SH-SY5Y (cell line): ENCODE results near the gene TGM4.

Experiments used
- GATA2 ChIP-seq: IDR thresholded peaks from 2 replicates; pipeline ENCODE4 v1.6.1; 2011; ENCODE audit warnings: mild to moderate bottlenecking, low read depth, low read length
- GATA3 ChIP-seq: IDR thresholded peaks from 2 replicates; pipeline ENCODE4 v1.6.1; 2011; ENCODE audit warnings: low read depth, mild to moderate bottlenecking, low read length, moderate library complexity

Gene TGM4

GRCh38 chr3:44865272-44866035, 9.0 kb upstream of the TGM4 start:
- TF ChIP-seq GATA3 (no peak), GATA2 (no peak)

- TF ChIP-seq GATA3 (no peak), GATA2 (no peak)
Observed at GRCh38 chr3:44867421-44868111, 6.8 kb upstream of the TGM4 start.

GRCh38 chr3:44870375-44871061, 3.9 kb upstream of the TGM4 start:
- TF ChIP-seq GATA3 (no peak), GATA2 (no peak)

- no peak for TF ChIP-seq GATA2
- TF ChIP-seq GATA3 = no peak
Observed at GRCh38 chr3:44875596-44875995, 1.2 kb downstream of the TGM4 start.

GRCh38 chr3:44877333-44877732, 2.9 kb downstream of the TGM4 start:
- TF ChIP-seq GATA3 (no peak), GATA2 (no peak)

GRCh38 chr3:44880284-44880683, 5.9 kb downstream of the TGM4 start:
- TF ChIP-seq GATA3 (no peak), GATA2 (no peak)

GRCh38 chr3:44883213-44883955, 9.0 kb downstream of the TGM4 start:
- TF ChIP-seq GATA2 (no peak), GATA3 (no peak)

DNA sequence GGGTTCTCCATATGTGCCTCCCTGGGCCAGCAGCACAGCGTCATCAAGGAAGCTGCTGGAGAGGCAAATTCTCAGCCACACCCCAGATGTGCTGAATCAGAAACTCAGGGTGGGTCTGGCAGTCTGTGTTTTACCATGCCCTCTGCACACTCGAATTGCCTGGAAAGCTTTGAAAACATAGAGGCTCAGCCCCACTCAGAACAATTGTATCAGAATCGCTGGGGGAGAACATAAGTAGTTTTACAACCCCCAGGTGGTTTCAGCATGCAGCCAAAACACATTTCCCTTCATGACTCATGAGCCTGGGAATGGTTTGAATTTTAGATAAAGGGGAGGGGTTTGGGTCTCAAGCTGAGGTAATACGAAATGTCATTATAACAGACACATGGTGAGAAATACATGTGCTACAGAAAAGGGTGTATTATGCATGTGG, 9.6 kb downstream of the TGM4 start:
- no peak for TF ChIP-seq GATA3
- no peak for TF ChIP-seq GATA2

- no peak for TF ChIP-seq GATA2
- TF ChIP-seq GATA3 = no peak
Observed at GRCh38 chr3:44885618-44886017, 11.2 kb downstream of the TGM4 start.

- TF ChIP-seq GATA3 (no peak), GATA2 (no peak)
Observed at GRCh38 chr3:44886561-44886960, 12.2 kb downstream of the TGM4 start.

DNA sequence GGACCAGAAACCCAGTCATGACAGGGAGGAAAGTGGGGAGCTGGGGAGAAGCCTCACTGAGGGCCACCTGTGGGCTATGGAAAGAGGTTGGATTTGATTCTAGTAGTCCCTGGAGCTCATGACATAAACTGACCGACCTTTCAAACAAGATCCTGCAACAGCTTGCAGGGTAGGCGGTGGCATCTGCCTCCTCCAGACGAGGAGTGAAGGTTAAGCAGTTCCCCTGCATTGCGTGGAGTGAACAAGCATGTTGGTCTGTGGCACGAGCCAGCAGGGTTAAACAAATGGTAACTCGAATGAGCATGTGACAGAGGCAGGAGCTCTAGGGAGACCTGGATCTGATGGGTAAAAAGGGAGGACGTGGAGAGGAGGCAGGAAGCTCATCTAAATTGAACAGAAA, 12.7 kb downstream of the TGM4 start:
- TF ChIP-seq GATA2 (no peak), GATA3 (no peak)

DNA sequence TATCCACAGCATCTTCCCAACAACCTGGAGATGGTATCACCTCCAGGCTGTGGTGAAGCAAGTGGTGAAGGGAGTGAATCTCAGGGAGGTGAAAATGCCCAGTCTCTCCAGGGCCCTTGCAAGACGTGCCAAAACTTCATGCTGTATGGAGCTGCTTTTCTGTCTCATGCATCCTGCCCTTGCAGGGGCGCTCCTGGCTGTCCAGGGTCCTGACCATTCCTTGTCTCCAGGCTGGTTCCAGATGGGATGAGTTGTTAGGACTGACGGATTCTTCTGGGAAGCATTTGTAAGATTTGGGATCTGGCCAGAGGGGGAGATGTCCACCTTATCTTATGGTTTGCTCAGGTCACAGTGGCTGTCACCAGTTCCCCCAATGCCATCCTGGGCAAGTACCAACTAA, 15.8 kb downstream of the TGM4 start:
- TF ChIP-seq GATA2 (no peak), GATA3 (no peak)

DNA sequence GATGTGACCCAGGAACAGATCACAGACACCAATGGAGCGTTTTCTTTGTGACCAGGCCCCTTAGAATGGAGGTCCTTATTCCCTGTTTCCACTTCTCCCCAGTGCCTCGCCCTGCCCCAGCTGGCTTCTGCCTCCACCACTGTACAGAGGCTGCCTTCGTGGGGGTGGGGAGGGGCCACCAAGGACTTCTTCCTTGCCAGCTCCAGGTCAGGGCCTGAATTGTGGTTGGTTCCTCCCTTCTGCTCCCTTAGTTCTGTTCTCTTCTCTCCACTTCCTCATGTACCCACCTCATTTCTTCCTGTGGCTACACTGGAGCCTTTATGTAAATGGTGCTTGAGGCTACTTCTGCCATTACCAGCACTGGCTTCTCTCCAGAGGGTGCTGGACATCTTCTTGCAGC, 16.4 kb downstream of the TGM4 start:
- TF ChIP-seq GATA3 (no peak), GATA2 (no peak)

DNA sequence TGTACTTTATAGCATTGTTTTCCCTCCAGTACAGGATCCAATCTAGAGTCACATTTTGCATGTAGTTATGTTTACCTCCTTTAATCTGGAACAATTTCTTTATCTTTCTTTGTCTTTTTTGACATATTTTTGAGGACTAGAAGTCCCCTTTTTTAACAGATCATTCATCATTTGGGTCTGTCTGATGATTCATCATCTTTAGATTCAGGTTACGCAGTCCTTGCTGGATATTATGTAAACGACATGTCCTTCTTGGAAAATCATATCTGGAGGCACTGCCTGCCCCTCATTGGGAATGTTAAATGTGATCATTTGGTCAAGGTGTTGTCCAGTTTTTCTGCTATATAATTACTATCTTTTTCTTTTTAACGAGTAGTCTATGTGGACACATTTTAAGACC, 18.3 kb downstream of the TGM4 start:
- no peak for TF ChIP-seq GATA2

DNA sequence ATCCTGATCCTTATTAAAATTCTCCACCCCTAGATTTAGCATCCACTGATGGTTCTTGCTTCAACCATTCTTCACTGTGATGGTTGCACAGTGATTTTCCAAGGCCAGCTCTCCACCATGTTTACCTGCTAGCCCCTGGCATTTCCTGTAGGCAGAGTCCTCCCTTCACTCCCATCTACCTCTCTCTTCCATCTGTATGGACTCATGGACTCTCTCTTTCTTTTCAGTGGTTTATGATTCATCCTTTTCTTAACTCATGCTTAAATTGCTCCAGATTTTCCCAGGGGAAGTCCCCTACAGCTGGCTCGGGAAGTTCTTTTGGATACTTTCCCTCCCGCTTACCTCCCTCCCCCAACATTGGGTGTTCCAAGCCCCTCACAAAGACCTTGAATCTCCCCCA, 18.7 kb downstream of the TGM4 start:
- no peak for TF ChIP-seq GATA3
- TF ChIP-seq GATA2 = no peak
